PC-9 (cell line): ENCODE results near the gene RREB1.

Source experiments
- EZH2 ChIP-seq: fragments of 200-600 bp; sonication (generic); IDR thresholded peaks from 2 replicates; pipeline ENCODE4 v1.8.0; 2017; ENCODE audit warnings: antibody characterized with exemption, low read depth
- TF ChIP-seq, protein P1 (sequence below): fragments of 200-600 bp; sonication (generic); conservative IDR thresholded peaks from 2 replicates; pipeline ENCODE4 v1.6.1; 2017; ENCODE audit warnings: mixed run types, antibody characterized with exemption, mild to moderate bottlenecking, moderate library complexity

DNA sequence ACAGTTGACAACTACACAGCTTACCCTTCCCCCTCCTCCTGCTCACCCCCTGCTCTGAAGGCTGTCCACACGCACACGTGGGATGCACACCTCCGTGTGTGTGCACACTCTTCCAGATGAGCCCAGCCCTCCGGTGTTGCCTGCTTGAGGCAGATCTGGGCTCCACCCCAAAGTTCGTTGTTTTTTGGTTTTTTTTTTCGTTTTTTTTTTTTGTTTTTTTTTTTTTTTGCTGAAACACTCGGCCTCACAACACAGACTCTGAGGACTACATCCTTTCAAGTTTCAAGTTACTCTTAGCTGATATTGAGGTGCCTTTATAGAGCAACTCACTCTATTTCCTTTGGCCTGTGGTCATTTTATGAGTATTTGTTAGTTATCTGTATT, 88.2 kb downstream of the RREB1 start:
- TF ChIP-seq, protein P1, sequence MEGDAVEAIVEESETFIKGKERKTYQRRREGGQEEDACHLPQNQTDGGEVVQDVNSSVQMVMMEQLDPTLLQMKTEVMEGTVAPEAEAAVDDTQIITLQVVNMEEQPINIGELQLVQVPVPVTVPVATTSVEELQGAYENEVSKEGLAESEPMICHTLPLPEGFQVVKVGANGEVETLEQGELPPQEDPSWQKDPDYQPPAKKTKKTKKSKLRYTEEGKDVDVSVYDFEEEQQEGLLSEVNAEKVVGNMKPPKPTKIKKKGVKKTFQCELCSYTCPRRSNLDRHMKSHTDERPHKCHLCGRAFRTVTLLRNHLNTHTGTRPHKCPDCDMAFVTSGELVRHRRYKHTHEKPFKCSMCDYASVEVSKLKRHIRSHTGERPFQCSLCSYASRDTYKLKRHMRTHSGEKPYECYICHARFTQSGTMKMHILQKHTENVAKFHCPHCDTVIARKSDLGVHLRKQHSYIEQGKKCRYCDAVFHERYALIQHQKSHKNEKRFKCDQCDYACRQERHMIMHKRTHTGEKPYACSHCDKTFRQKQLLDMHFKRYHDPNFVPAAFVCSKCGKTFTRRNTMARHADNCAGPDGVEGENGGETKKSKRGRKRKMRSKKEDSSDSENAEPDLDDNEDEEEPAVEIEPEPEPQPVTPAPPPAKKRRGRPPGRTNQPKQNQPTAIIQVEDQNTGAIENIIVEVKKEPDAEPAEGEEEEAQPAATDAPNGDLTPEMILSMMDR = no peak
- no peak for TF ChIP-seq EZH2
